Stomach (tissue), 9 donors: ENCODE results near the gene MTHFSD. TPM values are rescaled to one million over a fixed set of nuclear protein-coding genes. Genes with fewer than 3 reads are reported as not detected.

Experiments used
- DNase-seq, 2 donors: peaks; one replicate each; pipeline versions ENCODE4 v3.0.0 to v3.0.0-alpha.2; 2013 to 2019
- H3K27ac ChIP-seq, 5 donors: fragments of 200-600 bp in 4 of 5; sonication (generic) in 4 of 5; one replicate each; pipeline ENCODE4 v1.5.1; 2013 to 2019; ENCODE audit warnings: mild to moderate bottlenecking in 1 of 5, moderate library complexity in 1 of 5
- H3K27me3 ChIP-seq, 3 donors: fragments of 200-600 bp; sonication (generic); one replicate each; pipeline ENCODE4 v1.5.1; 2017 to 2019; ENCODE audit warnings: mixed run types in 1 of 3
- H3K36me3 ChIP-seq, 4 donors: fragments of 200-600 bp; sonication (generic); 1 replicate in 3 of 4; 2 replicates in 1 of 4; pipeline ENCODE4 v1.5.1; 2016 to 2019
- H3K4me1 ChIP-seq, 4 donors: fragments of 200-600 bp; sonication (generic); one replicate each; pipeline ENCODE4 v1.5.1; 2016 to 2019
- H3K4me3 ChIP-seq, 4 donors: fragments of 200-600 bp; sonication (generic) in 3 of 4; one replicate each; pipeline ENCODE4 v1.5.1; 2016 to 2019; ENCODE audit warnings: mild to moderate bottlenecking in 1 of 4
- H3K9me3 ChIP-seq, 4 donors: fragments of 200-600 bp; sonication (generic); one replicate each; pipeline ENCODE4 v1.5.1; 2016 to 2019
- EP300 ChIP-seq: sonication (generic); formaldehyde crosslinking; IDR thresholded peaks from one replicate; pipeline ENCODE4 v1.6.1; 2017; ENCODE audit warnings: antibody characterized with exemption
- POLR2A ChIP-seq, 4 donors: fragments of 450-650 bp; IDR thresholded peaks; one replicate each; pipeline ENCODE4 v1.6.1; 2016; ENCODE audit warnings: antibody characterized with exemption in 4 of 4, control low read depth in 2 of 4, mild to moderate bottlenecking in 1 of 4, moderate library complexity in 1 of 4
- POLR2AphosphoS5 ChIP-seq, 3 donors: sonication (generic); formaldehyde crosslinking; IDR thresholded peaks; one replicate each; pipeline ENCODE4 v1.6.1; 2016; ENCODE audit warnings: antibody characterized with exemption in 3 of 3
- WGBS, 5 donors: extraction: QIAGEN DNeasy Blood & Tissue Kit in 3 of 5; methylation state at CpG; one replicate each; pipeline versions ENCODE4 v1.1.5 to v1.1.7; 2013 to 2018; 5-methylcytosine and 5-hydroxymethylcytosine counted together
- intact Hi-C: fragments of 100-400 bp; cut with DNase I; formaldehyde crosslinking; loops from one replicate; pipeline ENCODE4 v1.15.1; 2023; ENCODE audit warnings: low total_unique reads
- polyA plus RNA-seq, 3 donors: library from polyadenylated mRNA; stranded (reverse); fragments of 200-250 nt; gene quantifications; one replicate each; pipeline ENCODE4 v1.2.3, GENCODE V29; 2013
- total RNA-seq, 5 donors: library from RNA; depleted of rRNA; stranded (reverse); fragments of >200 nt; gene quantifications; one replicate each; pipeline versions ENCODE4 v1.1.0 to v1.2.3, GENCODE V29; 2014 to 2016
- TF ChIP-seq, protein P1 (sequence below), 7 experiments: fragments of 450-650 bp in 4 of 7; fragments of 200-600 bp in 3 of 7; sonication (generic) in 3 of 7; IDR thresholded peaks; one replicate each; pipeline ENCODE4 v1.5.1; 2016 to 2019; ENCODE audit warnings: antibody characterized with exemption in 7 of 7, control low read depth in 2 of 7, mild to moderate bottlenecking in 1 of 7
- donor health status: healthy with polysubstance abuse.
- donor health status: Bipolar disorder and iron deficiency.
- donor health status: healthy.

MTHFSD gene
- total and polyA plus RNA-seq, 8 donors, result 3.5 to 23.1 (median 7.7) TPM

DNA sequence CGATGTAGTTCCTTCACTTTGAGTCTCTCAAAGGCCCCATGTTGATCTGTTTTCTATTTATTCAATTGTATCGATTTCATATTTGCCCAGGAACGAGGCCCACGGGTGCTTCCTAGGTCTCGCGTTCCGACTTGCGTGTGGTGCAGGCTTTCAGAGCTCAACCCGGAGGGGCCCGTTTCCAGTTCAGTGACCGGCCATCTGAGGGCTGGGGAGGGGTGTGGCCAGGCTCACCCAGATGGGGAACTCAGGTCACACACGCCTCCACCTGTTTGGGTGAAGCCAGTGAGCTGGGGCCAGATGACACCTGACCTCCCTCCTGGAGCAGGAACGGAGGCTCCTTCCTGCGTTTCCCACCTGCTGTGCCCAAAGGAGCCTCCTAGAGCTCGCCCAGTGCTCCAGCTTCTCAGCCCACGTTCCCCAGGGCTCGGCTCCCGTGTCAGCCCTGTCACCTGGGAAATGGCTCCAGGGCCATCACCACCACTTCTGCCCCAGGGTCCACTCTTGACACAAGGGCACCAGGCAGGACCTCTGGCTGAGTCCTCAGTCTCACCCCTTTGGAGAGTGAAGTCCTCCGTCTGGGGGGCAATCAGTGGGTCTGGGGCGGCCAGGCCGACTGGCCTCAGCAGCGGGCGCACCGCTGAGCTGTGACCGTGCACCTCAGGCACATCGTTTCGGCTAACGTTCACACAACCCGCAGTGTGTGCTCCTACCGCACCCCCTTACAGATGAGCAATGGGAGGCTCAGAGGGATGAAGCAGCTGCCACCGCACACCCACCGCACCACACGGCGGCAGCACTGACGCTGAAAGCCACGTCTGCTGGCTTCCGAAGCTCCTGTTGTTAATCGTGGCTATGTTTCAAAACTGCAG lies 26.7 kb downstream of the MTHFSD start:
- Histone ChIP-seq H3K9me3 (no peaks in the 10 kb centered on the region), H3K27ac (no peak overlapping the region), H3K36me3 (peaks cover 0 to 31% (median 22%) of the 10 kb centered on the region in 4 donors), H3K4me3 (no peak overlapping the region), H3K4me1 (peaks cover 0 to 17% (median 10%) of the 10 kb centered on the region in 4 donors), H3K27me3 (no peaks in the 10 kb centered on the region)
- no peak for DNase-seq
- intact Hi-C loops, result loop anchor here (10.0 kb wide), 1 partner anchor 703 kb away; no protein-coding TSS in a partner anchor
- TF ChIP-seq, protein P1, sequence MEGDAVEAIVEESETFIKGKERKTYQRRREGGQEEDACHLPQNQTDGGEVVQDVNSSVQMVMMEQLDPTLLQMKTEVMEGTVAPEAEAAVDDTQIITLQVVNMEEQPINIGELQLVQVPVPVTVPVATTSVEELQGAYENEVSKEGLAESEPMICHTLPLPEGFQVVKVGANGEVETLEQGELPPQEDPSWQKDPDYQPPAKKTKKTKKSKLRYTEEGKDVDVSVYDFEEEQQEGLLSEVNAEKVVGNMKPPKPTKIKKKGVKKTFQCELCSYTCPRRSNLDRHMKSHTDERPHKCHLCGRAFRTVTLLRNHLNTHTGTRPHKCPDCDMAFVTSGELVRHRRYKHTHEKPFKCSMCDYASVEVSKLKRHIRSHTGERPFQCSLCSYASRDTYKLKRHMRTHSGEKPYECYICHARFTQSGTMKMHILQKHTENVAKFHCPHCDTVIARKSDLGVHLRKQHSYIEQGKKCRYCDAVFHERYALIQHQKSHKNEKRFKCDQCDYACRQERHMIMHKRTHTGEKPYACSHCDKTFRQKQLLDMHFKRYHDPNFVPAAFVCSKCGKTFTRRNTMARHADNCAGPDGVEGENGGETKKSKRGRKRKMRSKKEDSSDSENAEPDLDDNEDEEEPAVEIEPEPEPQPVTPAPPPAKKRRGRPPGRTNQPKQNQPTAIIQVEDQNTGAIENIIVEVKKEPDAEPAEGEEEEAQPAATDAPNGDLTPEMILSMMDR (IDR thresholded peaks at IDR 0.05), result no peak
- TF ChIP-seq POLR2AphosphoS5 (IDR thresholded peaks at IDR 0.05) (no peak), POLR2A (IDR thresholded peaks at IDR 0.05) (no peak), EP300 (no peak)
- WGBS, 5 donors, result 90 to 94% (median 92%) methylated on average over 24 to 38 of the region's 38 CpGs

DNA sequence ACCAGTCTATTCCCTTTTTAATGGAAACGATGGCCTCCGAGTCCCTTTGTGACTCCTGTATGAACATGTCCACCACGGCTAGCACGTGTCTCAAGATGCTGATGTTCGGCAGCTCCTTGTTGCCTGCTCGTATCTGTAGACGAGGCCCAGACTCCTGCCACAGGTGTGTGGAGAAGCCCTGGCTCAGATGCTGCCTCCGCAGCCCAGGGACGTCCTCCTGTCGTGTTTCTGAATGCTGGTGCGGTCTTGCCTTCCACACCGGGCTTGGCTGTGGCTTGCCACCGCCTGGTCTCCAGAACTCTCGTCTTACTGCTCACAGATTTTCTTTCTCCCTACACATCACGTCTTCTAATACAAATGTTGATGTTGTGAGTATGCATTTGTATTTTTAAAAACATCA lies 27.7 kb downstream of the MTHFSD start:
- no peaks in the 10 kb centered on the region for H3K9me3 ChIP-seq
- DNase-seq, result no peak
- intact Hi-C loops, result loop anchor here (10.0 kb wide), 1 partner anchor 703 kb away; no protein-coding TSS in a partner anchor
- H3K4me1 ChIP-seq, result peaks cover 0 to 17% (median 10%) of the 10 kb centered on the region in 4 donors
- TF ChIP-seq EP300, result no peak
- TF ChIP-seq POLR2AphosphoS5 (IDR thresholded peaks at IDR 0.05), result no peak
- TF ChIP-seq, protein P1 (IDR thresholded peaks at IDR 0.05), result no peak
- TF ChIP-seq POLR2A (IDR thresholded peaks at IDR 0.05), result no peak
- H3K27ac ChIP-seq, result no peak overlapping the region
- peaks cover 0 to under 1% (median 0%) of the 10 kb centered on the region in 3 donors for H3K27me3 ChIP-seq
- 95 to 97% (median 96%) methylated on average over 14 to 15 of the region's 15 CpGs for WGBS, 5 donors
- no peak overlapping the region for H3K4me3 ChIP-seq
- H3K36me3 ChIP-seq, result peaks cover 0 to 22% (median 13%) of the 10 kb centered on the region in 4 donors

DNA sequence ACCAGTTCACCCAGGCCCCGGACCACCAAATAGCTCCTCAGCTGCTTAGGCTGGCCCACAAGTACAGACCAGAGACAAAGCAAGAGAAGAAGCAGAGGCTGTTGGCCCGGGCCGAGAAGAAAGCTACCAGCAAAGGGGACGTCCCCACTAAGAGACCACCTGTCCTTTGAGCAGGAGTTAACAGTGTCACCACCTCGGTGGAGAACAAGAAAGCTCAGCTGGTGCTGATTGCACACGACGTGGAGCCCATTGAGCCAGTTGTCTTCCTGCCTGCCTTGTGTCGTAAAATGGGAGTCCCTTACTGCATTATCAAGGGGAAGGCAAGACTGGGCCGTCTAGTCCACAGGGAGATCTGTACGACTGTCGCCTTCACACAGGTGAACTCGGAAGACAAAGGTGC lies 29.3 kb downstream of the MTHFSD start:
- Histone ChIP-seq H3K9me3 (no peaks in the 10 kb centered on the region), H3K36me3 (peaks cover 0 to 5% (median 0%) of the 10 kb centered on the region in 4 donors), H3K4me1 (peaks cover 0 to 10% (median 6%) of the 10 kb centered on the region in 4 donors), H3K27ac (no peak overlapping the region), H3K27me3 (peaks cover 0 to 14% (median 9%) of the 10 kb centered on the region in 3 donors), H3K4me3 (no peak overlapping the region)
- TF ChIP-seq EP300, result no peak
- TF ChIP-seq, protein P1 (IDR thresholded peaks at IDR 0.05), result no peak
- no peak for DNase-seq
- WGBS, 5 donors, result 64 to 76% (median 70%) methylated on average over 12 of the region's 12 CpGs
- intact Hi-C loops, result loop anchor here (10.0 kb wide), 1 partner anchor 701 kb away; no protein-coding TSS in a partner anchor

DNA sequence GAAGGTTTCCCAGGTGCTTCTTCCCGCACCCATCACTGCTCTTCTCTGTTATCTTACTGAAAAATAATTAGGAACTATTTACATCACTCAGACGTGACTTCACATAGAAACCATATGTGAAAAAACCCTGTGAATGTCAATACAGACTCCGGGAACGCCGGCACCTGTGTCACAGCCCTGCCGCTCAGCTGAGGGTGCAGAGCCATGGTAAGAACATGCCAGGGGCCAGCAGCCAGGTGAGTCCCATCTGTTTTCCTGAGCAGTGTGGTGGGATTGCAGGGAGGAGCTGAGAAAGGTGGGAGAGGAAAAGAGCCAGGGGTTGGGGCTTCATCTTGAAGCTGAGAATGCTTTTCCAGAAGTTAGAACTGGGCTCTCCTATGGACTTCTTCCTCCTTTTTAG lies 31.0 kb downstream of the MTHFSD start:
- peaks cover 0 to 31% (median 22%) of the 10 kb centered on the region in 3 donors for H3K27me3 ChIP-seq
- no peak for TF ChIP-seq EP300
- no peak for TF ChIP-seq POLR2A (IDR thresholded peaks at IDR 0.05)
- TF ChIP-seq POLR2AphosphoS5 (IDR thresholded peaks at IDR 0.05), result no peak
- TF ChIP-seq, protein P1 (IDR thresholded peaks at IDR 0.05), result no peak
- no peak overlapping the region for H3K4me3 ChIP-seq
- DNase-seq, result no peak
- intact Hi-C loops, result loop anchor here (5.0 to 10.0 kb wide), 2 partner anchors 452 to 699 kb away; no protein-coding TSS in a partner anchor
- no peaks in the 10 kb centered on the region for H3K9me3 ChIP-seq
- WGBS, 5 donors, result 33 to 50% (median 44%) methylated on average over 6 of the region's 6 CpGs
- no peak overlapping the region for H3K27ac ChIP-seq
- peaks cover 4 to 20% (median 17%) of the 10 kb centered on the region in 4 donors for H3K4me1 ChIP-seq
- no peaks in the 10 kb centered on the region for H3K36me3 ChIP-seq
